Activated CD4-positive, CD25-positive, alpha-beta regulatory T cell treated with anti-CD3 and anti-CD28 coated beads, Interleukin-2, amount 50 U/mL, for 16 hours (primary cell): ENCODE results near the gene IL6.
"Not testable (repeated sequence)": the region's sequence is repeated elsewhere in the genome, so short reads cannot be mapped to it uniquely, and the experiment has no call there.

Experiments used
- DNase-seq: peaks from one replicate; pipeline ENCODE4 v3.0.0-alpha.2; 2020; ENCODE audit warnings: low read depth, low spot score

IL6 gene

GRCh38 chr7:22703978-22704610 lies 22.9 kb upstream of the IL6 start:
- not testable (repeated sequence) for DNase-seq

- DNase-seq, result not testable (repeated sequence)
Measured at GRCh38 chr7:22704722-22705121, 22.3 kb upstream of the IL6 start.

GRCh38 chr7:22705874-22706273 lies 21.1 kb upstream of the IL6 start:
- DNase-seq, result not testable (repeated sequence)

GRCh38 chr7:22707026-22707691 lies 19.8 kb upstream of the IL6 start:
- DNase-seq, result not testable (repeated sequence)

- DNase-seq, result not testable (repeated sequence)
Measured at GRCh38 chr7:22708214-22708613, 18.8 kb upstream of the IL6 start.

DNA sequence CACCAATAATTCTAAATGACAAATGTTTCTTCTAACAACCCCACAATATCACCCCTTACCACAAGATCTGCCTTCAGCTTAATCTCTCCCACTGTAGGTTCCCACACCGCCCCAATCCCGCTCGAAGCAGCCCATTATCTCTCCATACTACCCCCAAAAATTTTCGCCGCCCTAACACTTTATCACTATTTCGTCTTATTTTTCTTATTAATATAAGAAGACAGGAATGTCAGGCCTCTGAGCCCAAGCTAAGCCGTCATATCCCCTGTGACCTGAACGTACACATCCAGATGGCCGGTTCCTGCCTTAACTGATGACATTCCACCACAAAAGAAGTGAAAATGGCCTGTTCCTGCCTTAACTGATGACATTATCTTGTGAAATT lies 18.3 kb upstream of the IL6 start:
- DNase-seq, result not testable (repeated sequence)

DNA sequence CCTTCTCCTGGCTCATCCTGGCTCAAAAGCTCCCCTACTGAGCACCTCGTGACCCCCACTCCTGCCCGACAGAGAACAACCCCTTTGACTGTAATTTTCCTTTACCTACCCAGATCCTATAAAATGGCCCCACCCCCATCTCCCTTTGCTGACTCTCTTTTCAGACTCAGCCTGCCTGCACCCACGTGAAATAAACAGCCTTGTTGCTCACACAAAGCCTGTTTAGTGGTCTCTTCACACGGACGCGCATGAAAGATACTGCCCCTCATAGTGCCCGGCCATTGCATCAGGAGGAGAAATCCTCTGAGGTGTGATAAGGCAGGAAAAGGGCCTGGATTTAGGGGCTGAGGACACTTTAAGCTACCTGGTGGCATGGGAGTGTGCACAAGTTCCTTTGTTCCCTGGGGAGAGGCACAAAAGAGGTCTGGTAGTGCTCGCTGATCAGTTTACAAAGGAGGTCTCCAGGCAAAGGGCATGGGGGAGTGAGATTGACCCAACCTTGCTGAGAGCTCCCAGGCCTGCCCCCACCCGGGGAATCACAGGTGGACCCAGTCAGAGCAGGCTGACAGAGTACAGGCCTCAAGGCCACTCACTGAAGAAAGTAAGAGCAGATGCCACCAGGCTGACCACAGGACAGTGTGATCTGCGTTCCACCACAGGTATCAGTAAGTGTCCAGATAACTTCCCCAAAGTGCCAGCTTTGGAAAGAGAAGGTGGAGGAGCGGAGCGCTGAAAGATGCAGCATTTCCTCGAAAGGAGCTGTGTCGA lies 17.8 kb upstream of the IL6 start:
- DNase-seq, result not testable (repeated sequence)

DNA sequence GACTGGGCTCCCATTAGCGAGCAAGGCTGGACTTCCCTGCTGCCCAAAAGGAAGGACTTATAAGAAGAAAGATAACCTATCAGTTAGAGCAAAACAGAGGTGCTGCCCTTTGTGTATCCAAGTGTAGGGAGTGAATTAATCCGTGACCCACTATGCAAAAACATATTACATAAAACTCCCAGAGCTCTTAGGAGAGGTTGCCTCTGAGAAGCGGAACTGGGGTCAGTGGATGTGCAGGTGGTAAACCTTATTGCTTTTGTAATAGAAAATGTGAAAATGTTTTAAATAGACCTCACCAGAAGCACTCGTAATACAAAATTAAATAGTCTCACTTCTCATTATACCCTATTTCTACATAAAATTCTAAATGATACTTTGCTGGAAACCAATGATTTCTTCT lies 17.1 kb upstream of the IL6 start:
- no peak for DNase-seq

DNA sequence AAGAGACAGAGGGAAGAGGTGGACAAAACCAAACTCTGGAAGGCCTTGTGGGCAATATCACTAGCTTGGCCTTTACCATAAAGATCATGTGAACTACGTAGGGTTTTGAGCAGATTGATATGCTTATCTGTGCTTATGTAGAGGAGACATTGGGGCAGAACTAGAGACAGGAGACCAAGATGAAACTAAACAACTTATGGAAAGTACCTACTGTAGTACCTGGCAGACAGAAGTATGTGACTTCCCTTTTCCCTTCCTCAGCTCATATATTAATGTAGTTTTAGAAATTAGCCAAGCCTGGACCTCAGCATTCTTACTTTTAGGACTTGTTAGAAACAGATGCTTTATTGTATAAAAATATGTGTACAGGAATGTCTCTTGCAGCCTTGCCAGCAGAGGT lies 14.0 kb upstream of the IL6 start:
- DNase-seq, result no peak

DNA sequence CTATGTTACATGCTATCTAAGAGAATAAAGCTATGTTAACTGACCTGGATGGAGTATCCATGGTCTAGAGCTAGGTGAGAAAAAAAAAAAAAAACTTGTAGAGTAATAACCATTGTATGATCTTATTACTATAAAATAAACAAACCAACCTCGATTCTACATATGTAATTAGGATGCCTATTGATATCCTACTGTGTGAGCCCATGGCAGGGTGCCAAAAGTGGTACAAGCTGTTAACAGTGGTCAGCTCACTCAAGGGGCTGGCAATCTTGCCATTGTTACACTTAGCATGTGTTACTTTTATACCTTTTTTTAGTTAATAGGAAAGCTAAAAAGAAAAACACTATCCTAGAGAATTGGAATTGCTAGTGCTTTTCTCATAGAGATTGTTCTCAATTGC lies 13.5 kb upstream of the IL6 start:
- no peak for DNase-seq

DNA sequence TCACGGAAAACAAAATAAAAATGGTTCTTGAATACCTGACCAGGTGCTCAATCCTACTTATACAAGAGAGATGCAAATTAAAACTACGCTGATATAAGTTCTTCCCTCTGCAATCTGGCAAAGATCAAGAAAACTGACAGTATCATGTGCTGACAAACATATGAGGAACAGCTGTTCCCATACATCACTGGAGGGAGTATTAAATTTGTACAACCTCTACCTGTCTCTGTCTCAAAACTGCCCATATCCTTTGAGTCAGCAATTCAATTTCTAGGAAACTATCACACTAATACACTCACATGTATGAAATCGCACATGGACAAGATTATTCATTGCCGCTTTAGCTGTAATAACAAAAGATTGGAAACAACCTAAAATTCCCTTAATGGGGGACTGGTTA lies 11.0 kb upstream of the IL6 start:
- DNase-seq, result no peak

DNA sequence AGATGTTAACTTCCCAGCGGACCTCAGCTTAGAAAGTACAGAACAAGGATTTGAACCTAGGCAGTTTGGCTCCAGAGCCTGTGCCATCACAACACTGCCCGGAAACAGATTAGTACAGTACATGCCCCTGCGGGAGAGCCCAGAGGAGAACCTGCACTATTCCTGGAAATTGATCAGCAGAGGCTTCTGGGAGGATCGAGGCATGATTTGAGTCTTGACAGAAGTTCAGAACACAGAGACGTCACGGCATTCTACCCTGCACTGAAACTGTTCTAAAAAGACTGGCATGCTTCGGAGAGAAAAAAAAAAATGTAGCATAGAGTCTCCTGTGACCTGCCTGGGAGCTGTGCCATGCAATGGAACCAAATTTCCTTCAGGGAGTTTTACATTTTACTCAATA lies 9.2 kb upstream of the IL6 start:
- no peak for DNase-seq

- no peak for DNase-seq
Measured at GRCh38 chr7:22718200-22718711, 8.7 kb upstream of the IL6 start.

DNA sequence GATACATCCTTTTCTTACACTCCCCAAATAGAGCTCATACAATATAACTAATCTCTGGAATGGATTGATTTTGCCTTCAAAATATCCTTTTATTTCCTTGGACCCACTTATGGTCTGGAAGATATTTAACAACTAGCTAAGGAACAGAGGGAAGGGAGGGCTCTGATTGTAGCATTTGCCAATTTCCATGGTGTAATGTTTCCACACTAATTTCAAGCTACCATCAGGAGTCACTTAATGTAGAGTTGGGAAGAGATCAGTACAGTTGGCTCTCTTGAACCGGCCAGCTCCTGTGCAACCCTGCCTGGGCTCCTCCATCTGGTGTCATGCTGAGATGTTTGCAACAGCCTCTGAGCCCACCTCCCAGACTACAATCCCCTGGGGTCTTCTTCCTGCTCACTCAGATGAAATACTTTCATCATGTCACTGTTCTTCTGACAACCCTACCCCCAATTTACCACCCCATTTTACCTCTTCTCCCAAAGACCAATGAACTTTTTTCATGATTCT lies 8.0 kb upstream of the IL6 start:
- DNase-seq, result no peak

- DNase-seq, result no peak
Measured at GRCh38 chr7:22720791-22721786, 5.9 kb upstream of the IL6 start.

DNA sequence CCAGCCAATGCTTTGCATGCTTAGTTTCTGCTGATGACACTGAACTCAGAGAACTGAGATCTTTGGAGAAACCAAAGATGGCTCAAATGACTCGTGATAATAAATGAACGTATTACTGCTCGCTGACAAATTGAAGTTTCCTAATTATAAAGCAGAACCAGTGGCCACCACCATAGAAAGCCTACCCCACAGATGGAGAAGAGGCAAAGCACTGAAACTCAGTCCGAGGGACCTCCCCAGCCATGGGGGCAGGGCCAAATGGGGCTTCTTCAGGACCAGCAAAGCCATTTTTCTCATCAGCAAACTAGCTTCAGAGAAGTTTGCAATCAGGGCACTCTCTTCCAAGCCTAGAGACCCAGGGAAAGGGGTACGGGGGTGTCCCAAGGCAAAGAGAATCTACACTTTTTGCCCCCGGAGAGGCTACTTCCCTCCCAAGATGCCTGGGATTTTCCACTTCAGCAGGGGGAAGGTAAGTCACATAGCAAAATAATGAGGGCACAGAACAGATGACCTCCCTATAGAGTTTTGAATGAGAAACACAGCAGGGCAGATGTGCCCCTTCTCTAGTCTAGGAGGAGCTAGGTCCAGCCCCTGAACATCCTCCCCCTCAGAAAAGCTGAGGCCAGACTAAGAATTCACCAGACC lies 4.3 kb upstream of the IL6 start:
- DNase-seq, result no peak

GRCh38 chr7:22723181-22723601 lies 3.8 kb upstream of the IL6 start:
- DNase-seq, result no peak

DNA sequence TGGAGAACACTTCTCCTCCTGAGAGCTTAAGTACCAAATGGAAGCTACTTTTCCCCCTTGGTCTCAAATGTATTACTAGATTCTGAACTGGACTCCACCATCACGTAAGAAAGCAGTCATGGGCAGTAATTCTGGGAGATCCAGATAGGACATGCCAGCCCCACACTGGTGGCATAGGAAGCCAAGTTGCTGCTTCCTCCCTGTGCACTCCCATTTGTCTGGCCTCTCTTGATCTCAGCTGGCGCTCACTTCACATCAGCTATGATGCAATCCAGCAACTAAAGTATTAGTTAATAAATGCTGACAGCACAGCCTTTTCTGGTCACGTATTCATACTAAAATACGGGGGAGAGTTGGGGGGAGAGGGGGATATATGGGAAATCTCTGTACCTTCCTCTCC lies 3.4 kb upstream of the IL6 start:
- no peak for DNase-seq

DNA sequence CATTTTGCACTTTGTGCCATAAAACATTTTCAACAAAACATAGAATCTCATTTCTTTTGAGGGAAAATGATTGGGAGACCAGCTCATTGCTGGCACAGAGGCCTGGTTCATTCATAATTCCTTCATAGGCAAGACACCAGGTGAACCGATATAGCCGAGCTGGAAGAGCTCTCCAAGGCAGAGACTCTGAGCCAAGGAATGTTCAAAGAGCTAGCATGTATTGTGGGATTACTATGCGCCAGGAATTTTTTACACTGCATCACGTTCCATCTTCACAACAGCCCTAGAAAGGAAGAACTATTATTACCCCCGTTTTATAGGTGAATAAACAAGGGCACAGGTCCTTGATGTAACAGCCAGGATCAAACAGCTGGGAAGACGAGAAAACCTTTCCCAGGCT lies 2.1 kb upstream of the IL6 start:
- DNase-seq, result no peak

GRCh38 chr7:22725585-22725984 lies 1.4 kb upstream of the IL6 start:
- DNase-seq, result no peak
